Measurements from ENCODE around the gene OSGEPL1. TPM values are rescaled to one million over a fixed set of nuclear protein-coding genes. Genes with fewer than 3 reads are reported as not detected.

The OSGEPL1 gene
- total RNA-seq (2022) (7.5 and 8.6 TPM in 2 replicates), Bru-seq, nascent RNA (percentile 58 among the genes with signal in this experiment), BruChase-seq, experiment 1, labeled RNA remaining after a 6-hour chase (percentile 51 among the genes with signal in this experiment), BruChase-seq, experiment 2, labeled RNA remaining after a 2-hour chase (percentile 58 among the genes with signal in this experiment)
- long read RNA-seq, partial matches to known transcripts = 1 of 9 reads
- long read RNA-seq, other reads (novel, unspliced or antisense) = 6 of 9 reads

GRCh38 chr2:189762551-189763298, at the start of gene OSGEPL1:
Gene OSGEPL1 (minus strand): TSS chr2:189762792. CDS start chr2:189761640, 1,152 bp downstream.
- intact Hi-C loops (cut with micrococcal nuclease; ENCODE audit: unreplicated experiment) = loop anchor here (5.0 kb wide), 1 partner anchor 100 kb away; the partner anchor contains the start of gene ASNSD1
- H3K9me3 Mint-ChIP-seq (ENCODE audit: low read depth, unreplicated experiment) = no peaks in the 10 kb centered on the region
- CTCF ChIA-PET = interaction anchor here (0.6 to 2.7 kb wide), 8 partner anchors 10 to 139 kb away, joined by 3 to 12 read pairs (median 4); partner anchors contain the start of gene ASNSD1
- TSS peak; percentile 79 for BruUV-seq (replicated peaks)
- DNase-seq = peak; percentile 92
- TF ChIP-seq CTCF (IDR thresholded peaks at IDR 0.05; ENCODE audit: unreplicated experiment) = peak; percentile 59
- no peaks in the 10 kb centered on the region for H3K4me1 Mint-ChIP-seq (ENCODE audit: low read depth, unreplicated experiment)
- H3K4me3 Mint-ChIP-seq (ENCODE audit: low read depth, unreplicated experiment) = peak within 1 kb of the TSS; percentile 89
- peaks cover 28% of the 10 kb centered on the region for H3K36me3 Mint-ChIP-seq (ENCODE audit: insufficient read depth, unreplicated experiment)
- H3K27me3 Mint-ChIP-seq (ENCODE audit: unreplicated experiment) = no peaks in the 10 kb centered on the region
- peak within 1 kb of the TSS; percentile 96 for H3K27ac Mint-ChIP-seq (ENCODE audit: unreplicated experiment)

GRCh38 chr2:189803431-189803830, 40.8 kb upstream of the OSGEPL1 start:
- no peak overlapping the region for H3K4me3 Mint-ChIP-seq (ENCODE audit: low read depth, unreplicated experiment)
- intact Hi-C loops (cut with micrococcal nuclease; ENCODE audit: unreplicated experiment) = no loop called here
- no peak for DNase-seq
- H3K4me1 Mint-ChIP-seq (ENCODE audit: low read depth, unreplicated experiment) = no peaks in the 10 kb centered on the region
- no peak for TF ChIP-seq CTCF (IDR thresholded peaks at IDR 0.05; ENCODE audit: unreplicated experiment)
- no peak overlapping the region for H3K27ac Mint-ChIP-seq (ENCODE audit: unreplicated experiment)
- no TSS peak for BruUV-seq (replicated peaks)
- CTCF ChIA-PET = no interaction called here
- H3K9me3 Mint-ChIP-seq (ENCODE audit: low read depth, unreplicated experiment) = no peaks in the 10 kb centered on the region
- H3K27me3 Mint-ChIP-seq (ENCODE audit: unreplicated experiment) = no peaks in the 10 kb centered on the region
- no peaks in the 10 kb centered on the region for H3K36me3 Mint-ChIP-seq (ENCODE audit: insufficient read depth, unreplicated experiment)

GRCh38 chr2:189802396-189802912, 39.9 kb upstream of the OSGEPL1 start:
- Mint-ChIP-seq H3K27ac (ENCODE audit: unreplicated experiment) (peak overlapping the region; percentile 24), H3K4me3 (ENCODE audit: low read depth, unreplicated experiment) (no peak overlapping the region), H3K36me3 (ENCODE audit: insufficient read depth, unreplicated experiment) (no peaks in the 10 kb centered on the region), H3K4me1 (ENCODE audit: low read depth, unreplicated experiment) (no peaks in the 10 kb centered on the region), H3K9me3 (ENCODE audit: low read depth, unreplicated experiment) (no peaks in the 10 kb centered on the region), H3K27me3 (ENCODE audit: unreplicated experiment) (no peaks in the 10 kb centered on the region)
- no peak for DNase-seq
- CTCF ChIA-PET = no interaction called here
- no TSS peak for BruUV-seq (replicated peaks)
- intact Hi-C loops (cut with micrococcal nuclease; ENCODE audit: unreplicated experiment) = no loop called here
- TF ChIP-seq CTCF (IDR thresholded peaks at IDR 0.05; ENCODE audit: unreplicated experiment) = no peak

GRCh38 chr2:189799531-189799930, 36.9 kb upstream of the OSGEPL1 start:
- Mint-ChIP-seq H3K9me3 (ENCODE audit: low read depth, unreplicated experiment) (no peaks in the 10 kb centered on the region), H3K4me1 (ENCODE audit: low read depth, unreplicated experiment) (no peaks in the 10 kb centered on the region), H3K4me3 (ENCODE audit: low read depth, unreplicated experiment) (no peak overlapping the region), H3K27me3 (ENCODE audit: unreplicated experiment) (no peaks in the 10 kb centered on the region), H3K36me3 (ENCODE audit: insufficient read depth, unreplicated experiment) (no peaks in the 10 kb centered on the region), H3K27ac (ENCODE audit: unreplicated experiment) (no peak overlapping the region)
- TF ChIP-seq CTCF (IDR thresholded peaks at IDR 0.05; ENCODE audit: unreplicated experiment) = no peak
- intact Hi-C loops (cut with micrococcal nuclease; ENCODE audit: unreplicated experiment) = no loop called here
- CTCF ChIA-PET = no interaction called here
- no peak for DNase-seq
- no TSS peak for BruUV-seq (replicated peaks)
